Cerebellar nuclear complex (tissue), 1 donor: ENCODE data around the gene DCDC2.
"Not testable (repeated sequence)": the region's sequence is repeated elsewhere in the genome, so short reads cannot be mapped to it uniquely, and the experiment has no call there.

Experiments
- DNase-seq, 2 experiments: peaks; one replicate each; lab custom pipeline; 2025; lab: John Stamatoyannopoulos, UW

Gene DCDC2

GRCh38 chr6:24258214-24258613, 99.6 kb downstream of the DCDC2 start:
- DNase-seq = not testable (repeated sequence)

DNA sequence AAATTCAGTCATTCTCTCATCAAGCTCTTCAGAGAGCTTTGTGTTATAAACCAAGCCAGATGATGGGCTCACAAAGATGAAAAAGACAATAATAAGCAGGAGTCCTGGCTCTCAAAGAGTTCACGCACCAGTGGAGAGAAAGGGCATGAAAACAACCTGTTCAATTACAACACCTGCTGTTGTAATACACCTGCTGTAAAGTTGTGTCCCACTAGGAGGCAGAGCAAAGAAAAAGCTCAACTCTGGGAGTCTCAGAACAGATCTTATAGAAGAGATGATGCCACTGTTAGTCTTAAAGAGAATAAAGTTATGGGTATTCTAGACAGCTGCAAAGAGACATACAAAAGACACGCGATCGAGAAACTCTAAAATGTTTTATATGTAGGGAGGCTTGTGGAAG, 100.6 kb downstream of the DCDC2 start:
- DNase-seq = no peak

DNA sequence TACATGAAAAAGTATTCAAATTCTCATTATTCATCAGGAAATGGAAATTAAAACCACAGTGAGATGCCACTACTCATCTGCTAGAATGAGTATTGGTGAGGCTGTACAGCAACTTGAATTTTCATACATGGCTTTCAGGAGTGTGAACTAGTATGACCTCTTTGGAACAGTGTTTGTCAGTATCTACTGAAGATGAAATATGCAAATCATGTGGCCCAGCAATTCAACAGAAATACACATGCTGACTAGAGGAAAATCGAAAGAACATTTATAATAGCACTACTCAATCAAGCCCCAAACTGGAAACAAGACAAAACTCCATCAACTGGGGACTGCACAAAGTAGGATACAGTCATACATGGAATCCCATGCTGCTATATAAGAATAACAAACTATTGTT, 102.2 kb downstream of the DCDC2 start:
- no peak for DNase-seq

GRCh38 chr6:24253360-24253759, 104.5 kb downstream of the DCDC2 start:
- no peak for DNase-seq

- no peak for DNase-seq
These were observed 105.6 kb downstream of the DCDC2 start for GRCh38 chr6:24252280-24252679.

DNA sequence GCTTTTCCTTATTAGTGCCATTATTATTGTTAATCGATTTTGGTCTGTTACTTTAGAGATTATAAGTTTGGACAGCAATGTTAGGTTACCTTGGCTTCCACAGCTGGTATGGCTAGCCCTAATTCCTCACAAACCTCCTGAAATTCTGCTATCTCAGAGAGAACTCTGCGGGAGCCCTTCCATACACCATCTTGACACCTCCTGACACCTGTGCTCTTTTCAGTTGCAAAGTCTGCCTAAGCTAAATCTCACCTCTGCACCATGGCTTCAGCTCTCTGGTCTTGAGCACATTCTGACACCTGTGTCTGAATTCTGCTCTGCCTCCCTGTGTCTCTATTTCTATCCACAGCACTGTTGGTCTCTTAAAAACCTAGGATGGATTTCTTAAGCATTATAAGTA, 106.5 kb downstream of the DCDC2 start:
- no peak for DNase-seq

DNA sequence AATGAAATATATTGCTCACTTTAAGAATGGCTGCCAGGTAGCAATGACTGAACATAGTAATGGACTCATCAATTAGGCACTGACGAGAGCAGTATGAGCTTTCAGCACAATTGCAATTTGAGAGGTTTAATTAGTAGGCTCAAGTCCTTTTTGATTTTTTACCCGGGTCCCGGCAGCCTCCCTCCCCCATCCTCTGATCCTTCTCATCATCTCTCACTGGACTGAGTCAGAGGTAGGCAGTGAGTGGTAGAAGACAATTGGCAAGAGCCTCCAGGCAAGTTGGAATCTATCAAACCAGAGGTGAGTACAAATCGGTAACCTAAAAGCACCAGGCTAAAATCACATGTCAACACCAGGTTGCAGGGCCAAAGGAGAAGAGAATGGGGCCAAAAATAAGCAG, 107.9 kb downstream of the DCDC2 start:
- DNase-seq = no peak

DNA sequence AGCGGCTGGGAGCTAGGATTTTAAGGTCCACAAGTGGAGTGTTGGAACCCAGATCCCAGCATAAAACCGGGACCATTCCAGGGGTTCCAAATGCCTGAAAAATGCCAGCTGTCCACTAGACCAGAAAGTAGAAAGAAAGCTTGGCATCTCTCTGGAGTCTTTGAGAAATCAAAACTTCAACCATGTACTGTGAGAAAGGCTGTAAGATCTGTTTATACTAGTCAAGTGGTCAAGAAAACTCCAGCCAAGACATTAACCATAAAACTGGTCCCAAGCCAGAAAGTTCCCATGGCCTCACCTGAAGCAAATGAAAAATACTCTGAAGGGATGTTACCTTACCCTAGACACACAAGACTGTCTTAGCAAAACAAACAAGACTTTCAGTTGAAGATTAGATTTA, 112.6 kb downstream of the DCDC2 start:
- no peak for DNase-seq

GRCh38 chr6:24242924-24243323, 114.9 kb downstream of the DCDC2 start:
- DNase-seq = no peak

GRCh38 chr6:24241779-24242178, 116.1 kb downstream of the DCDC2 start:
- DNase-seq = not testable (repeated sequence)

DNA sequence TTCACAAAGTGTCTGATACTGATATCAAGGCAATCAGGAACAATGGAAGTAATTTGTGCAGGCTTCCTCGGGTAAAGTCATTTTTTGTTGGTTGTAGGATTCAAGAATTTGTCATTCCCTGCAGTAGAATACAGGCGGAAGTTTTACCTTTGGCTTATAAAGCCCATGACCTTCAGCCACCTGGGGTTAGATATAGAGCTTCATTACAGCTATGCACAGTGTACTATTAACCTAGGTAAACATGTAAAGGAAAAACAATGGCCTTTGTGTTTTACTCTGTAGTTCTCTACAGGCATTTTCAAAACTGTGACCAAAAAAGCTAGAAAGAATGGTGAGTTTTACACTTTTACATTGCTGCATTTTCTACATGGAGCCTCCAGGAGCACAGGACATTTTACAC, 116.9 kb downstream of the DCDC2 start:
- no peak for DNase-seq

DNA sequence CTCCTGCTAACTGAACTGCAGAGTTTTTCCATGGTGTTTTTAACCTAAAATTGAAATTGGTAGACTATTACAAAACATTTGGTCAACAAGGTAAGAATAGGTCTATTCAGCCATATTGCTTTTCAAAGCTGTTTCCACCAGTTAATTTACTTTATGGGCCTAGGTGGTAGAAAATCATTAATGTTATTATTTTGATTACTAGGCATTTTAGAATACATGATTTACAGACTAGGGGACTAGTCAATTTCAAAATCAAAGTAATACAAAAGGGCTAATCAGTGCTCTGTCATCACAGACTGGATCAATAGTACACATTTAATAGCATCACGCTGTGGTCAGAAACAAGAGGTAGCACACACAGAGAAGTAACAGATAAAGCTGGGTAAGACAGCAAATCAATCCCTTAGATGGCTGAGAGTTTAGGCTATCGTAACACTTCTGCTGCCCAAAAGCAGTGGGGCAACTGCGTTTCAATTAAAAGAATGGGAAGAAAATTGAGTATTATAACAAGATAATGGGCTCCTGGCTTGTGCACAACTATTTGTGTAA, 117.4 kb downstream of the DCDC2 start:
- DNase-seq = no peak

DNA sequence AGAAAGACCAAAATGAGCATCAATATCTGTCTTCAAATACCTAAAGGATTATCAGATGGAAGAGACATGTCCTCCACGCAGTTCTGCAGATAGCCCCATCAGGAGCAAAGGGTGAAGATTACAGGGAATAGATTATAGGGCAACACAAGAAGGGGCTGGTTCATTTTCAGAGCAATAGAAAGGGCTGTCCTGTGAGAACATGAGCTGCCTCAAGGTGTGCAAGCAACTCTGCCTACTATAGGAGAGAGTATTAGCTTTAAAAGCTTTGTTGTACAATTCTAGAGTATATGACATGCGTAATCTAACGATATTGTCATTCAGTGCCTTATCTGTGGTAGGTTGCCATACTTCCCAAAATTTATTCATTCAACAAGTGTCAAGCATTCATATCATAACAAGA, 119.2 kb downstream of the DCDC2 start:
- DNase-seq = no peak

GRCh38 chr6:24236779-24237178, 121.1 kb downstream of the DCDC2 start:
- not testable (repeated sequence) for DNase-seq

- no peak for DNase-seq
These were observed 123.9 kb downstream of the DCDC2 start for GRCh38 chr6:24233813-24234442.

DNA sequence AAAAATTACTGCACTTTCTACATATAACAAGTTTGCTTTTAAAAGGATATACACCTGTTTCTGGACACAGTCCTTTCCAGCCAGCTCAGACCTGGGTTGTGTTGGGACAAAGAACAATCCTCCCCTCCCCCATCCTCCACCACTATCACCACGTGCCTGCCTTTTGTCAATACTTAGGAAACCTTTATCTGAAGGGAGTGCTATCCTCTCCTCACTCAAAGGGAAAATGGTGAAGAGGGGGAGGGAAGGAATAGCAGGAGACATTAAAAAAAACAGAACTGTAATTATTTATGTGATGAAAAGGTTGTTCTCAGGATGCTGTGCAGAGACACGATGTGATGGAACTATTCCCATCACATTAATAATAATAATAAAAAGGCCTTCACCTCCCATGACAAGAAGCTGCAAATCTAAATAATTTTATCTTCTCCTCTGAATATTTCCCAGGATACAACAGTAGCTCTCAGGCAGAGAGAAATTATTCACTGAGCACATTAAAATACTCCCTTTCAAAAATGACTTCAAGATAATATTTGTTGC, 126.4 kb downstream of the DCDC2 start:
- DNase-seq = no peak

- no peak for DNase-seq
These were observed 128.0 kb downstream of the DCDC2 start for GRCh38 chr6:24229696-24230405.

DNA sequence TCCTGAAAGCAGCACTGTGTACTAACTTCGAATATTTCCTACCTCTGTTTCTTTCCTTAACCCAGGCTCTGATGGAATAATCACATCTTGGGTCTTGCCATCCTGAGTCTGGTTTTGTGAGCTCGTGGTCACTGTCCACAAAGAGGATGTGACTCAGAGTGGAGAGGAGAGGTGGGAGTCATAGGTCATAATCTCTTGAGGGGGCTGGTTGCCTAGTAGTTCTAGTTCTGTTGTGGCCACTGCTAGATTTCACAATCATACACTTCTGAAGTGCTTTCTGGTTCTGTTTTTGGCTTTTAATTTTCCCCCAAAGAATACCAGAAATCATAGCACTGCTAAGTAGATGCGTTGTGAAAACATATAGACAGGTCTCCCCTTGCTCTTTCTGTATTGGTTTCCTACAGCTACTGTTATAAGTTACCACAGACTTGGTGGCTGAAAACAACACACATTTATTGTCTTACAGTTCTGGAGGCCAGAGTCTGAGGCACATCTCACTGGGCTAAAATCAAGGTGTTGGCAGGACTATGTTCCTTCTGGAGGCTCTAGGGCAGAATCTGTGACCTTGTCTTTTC, 129.1 kb downstream of the DCDC2 start:
- no peak for DNase-seq

DNA sequence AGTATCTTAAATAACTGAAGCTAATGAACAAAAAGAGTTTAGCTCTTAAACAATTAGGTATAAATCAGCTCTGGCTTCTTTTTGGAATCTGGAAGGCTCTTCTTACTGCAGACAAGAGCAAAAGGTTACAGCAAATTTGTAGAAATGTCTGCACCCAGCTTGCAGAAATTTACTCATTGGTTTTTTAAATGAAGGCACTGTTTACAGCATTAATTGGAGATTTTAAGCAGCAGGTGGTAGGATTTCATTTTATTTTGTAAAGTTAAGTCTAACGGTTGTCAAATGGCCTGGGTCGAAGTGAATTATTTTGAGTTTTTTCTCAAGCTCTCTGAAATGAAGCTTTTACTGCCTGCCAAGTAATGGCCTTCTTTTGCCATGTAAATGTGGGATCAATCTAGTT, 129.7 kb downstream of the DCDC2 start:
- no peak for DNase-seq

DNA sequence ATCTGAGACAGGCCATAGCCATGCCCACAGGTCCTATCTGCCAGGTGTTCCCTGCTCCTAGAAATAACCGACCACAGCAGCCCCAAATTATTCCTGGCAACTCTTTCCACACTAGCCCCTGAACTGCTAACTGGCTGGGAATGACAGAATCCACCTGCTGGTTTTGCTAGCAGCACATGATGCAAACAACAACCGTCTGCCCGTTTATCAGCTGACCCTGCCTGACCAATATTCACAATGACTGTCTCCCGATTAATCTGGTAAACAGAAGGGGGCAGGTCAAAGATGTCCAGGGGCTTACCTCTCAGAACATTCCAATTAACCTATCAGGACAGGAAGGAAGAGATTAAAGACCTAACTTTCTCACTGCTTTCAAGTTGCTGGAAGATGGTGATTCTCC, 130.3 kb downstream of the DCDC2 start:
- no peak for DNase-seq

DNA sequence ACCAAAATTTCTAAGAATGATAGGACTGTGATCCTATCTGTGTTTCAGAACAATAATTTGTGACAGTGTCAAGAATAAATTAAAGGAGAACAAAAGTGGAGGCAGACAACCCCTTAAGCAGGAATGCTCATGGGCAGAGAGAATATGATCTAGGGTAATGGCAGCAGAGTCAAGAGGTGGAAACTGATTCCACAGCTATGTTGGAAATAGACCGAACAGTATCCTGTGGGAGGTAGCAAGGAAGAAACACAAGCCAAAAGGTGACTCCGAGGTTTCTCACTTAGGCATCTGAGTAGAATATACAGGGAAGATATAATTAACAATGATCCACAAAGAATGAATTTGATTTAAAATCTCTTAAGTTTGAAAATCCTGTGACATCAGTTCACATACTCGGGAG, 131.3 kb downstream of the DCDC2 start:
- no peak for DNase-seq

DNA sequence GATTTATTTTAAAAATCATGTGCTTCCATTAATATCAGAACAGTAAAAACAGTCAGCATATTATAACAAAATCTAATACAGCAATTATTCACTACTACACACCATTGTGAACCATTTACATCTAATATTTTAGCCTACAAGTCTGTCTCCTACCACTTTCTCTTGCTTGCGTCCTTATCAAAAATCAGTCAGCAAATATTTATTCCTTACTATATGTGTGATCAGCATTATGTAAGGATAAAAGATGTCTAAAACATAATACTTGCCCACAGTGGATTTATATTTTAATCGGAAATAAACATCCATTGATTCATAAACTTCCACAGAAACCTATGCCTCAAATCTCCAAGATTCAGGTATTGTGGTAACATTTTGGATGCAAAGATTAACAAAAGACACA, 132.0 kb downstream of the DCDC2 start:
- DNase-seq = no peak
